ENCODE results near the gene CNIH4.

- no peak for TF ChIP-seq RAD21 (IDR thresholded peaks at IDR 0.05; ENCODE audit: low read depth)
- TF ChIP-seq POLR2AphosphoS5 (IDR thresholded peaks at IDR 0.05; ENCODE audit: low read depth, low read length), result no peak
- no peak for TF ChIP-seq YY1 (IDR thresholded peaks at IDR 0.05; ENCODE audit: extremely low read depth, insufficient replicate concordance, low read depth, low read length)
- TF ChIP-seq CBX3 (IDR thresholded peaks at IDR 0.05; ENCODE audit: low read depth), result no peak
- no peak for TF ChIP-seq CTCF (IDR thresholded peaks at IDR 0.05 in 2 of 3, conservative IDR thresholded peaks at IDR 0.05 in 1 of 3; ENCODE audit: borderline replicate concordance in 1 of 3, insufficient read depth in 1 of 3, low read depth in 2 of 3, low read length in 2 of 3)
- TF ChIP-seq POLR2A (IDR thresholded peaks at IDR 0.05; ENCODE audit: borderline replicate concordance, extremely low read depth, insufficient read depth, insufficient read length), result no peak
- no peak for TF ChIP-seq MAX (IDR thresholded peaks at IDR 0.05)
- TF ChIP-seq EZH2 (IDR thresholded peaks at IDR 0.05), result no peak
- TF ChIP-seq REST (IDR thresholded peaks at IDR 0.05; ENCODE audit: low read depth), result no peak
- TF ChIP-seq ELF1 (IDR thresholded peaks at IDR 0.05; ENCODE audit: borderline replicate concordance, low read depth), result no peak
- no peak for TF ChIP-seq EZH2phosphoT487 (IDR thresholded peaks at IDR 0.05; ENCODE audit: borderline replicate concordance)
- TF ChIP-seq SRF (IDR thresholded peaks at IDR 0.05; ENCODE audit: low read depth), result no peak
- no peak for TF ChIP-seq ZNF274 (IDR thresholded peaks at IDR 0.05; ENCODE audit: low read depth, low read length)
These were observed 31.3 kb downstream of the CNIH4 start for GRCh38 chr1:224387943-224388342.

All from HCT116 (cell line).